Measurements from ENCODE around the gene MAFG. TPM values are rescaled to one million over a fixed set of nuclear protein-coding genes. Genes with fewer than 3 reads are reported as not detected.
A peak's percentile ranks its signal among the peaks of the same experiment; 100 is the strongest.

MAFG gene
- total and polyA plus RNA-seq, 9 of the 15 experiments (the other 6 are each of a cell fraction or from before 2014, with no cell fraction given): 1.1 to 58.1 (median 24.9) TPM

DNA sequence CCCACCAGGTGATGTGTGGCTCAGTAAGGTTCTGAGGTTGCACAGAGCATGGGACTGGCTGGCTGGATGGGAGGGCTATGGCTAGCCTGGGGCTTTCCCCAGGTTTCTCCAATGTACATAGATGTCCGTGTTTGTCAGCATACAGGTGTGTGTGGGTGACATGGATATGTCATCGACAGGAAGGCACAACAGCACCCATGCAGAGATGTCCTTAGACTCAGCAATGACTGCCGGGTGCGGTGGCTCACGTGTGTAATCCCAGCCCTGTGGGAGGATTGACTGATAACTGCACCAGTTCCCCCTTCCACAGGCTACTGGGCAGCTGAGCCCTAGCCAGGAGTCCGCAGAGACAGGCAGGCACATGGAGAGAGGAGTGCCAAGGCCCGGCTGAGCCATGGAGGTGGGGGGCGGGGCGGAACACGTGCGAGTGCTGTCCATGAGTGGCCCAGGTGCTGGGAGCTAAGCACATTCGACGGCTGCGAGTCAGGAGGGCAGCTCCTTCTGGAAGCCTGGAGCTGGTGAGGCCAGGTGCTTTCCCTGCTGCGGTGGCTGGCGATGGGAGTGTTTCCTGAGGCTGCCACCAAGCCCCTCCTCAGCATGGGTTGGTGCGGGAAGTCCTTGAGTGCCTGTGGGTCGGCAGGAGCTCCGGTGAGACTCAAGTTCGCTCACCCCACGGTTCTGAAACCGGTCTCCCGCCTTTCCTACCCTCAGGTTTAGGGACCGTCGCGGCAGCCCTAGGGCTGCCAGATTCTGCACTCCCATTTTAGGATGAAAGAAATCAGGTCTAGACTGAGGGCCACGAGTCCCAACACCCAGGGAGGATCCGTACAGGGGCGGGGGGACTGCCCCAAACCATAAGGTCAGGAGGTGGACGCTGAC is 49.0 kb upstream of the MAFG start (continued):
- TF ChIP-seq EP400 (IDR thresholded peaks at IDR 0.05) (peak; percentile 73), CHD1 (IDR thresholded peaks at IDR 0.05; ENCODE audit: low read length) (no peak), ZNF347 (CRISPR knock-in tag; IDR thresholded peaks at IDR 0.05; ENCODE audit: low read depth) (no peak), ZNF512 (tag; IDR thresholded peaks at IDR 0.05) (no peak), SIX5 (IDR thresholded peaks at IDR 0.05; ENCODE audit: borderline replicate concordance in 1 of 2, insufficient read depth in 1 of 2, low read depth in 1 of 2, low read length in 2 of 2) (no peak), ARID1B (IDR thresholded peaks at IDR 0.05) (no peak; the same call in 1 of the 2 replicates), ZNF830 (CRISPR knock-in tag; IDR thresholded peaks at IDR 0.05) (no peak), HSF4 (CRISPR knock-in tag; IDR thresholded peaks at IDR 0.05; ENCODE audit: borderline replicate concordance) (no peak), CBFA2T3 (IDR thresholded peaks at IDR 0.05) (0 out of 2 replicates have a peak, but pooled peaks have one; percentile 6), HNRNPLL (IDR thresholded peaks at IDR 0.05; ENCODE audit: low read depth, low read length, poor library complexity, severe bottlenecking) (no peak), ZNF507 (tag; conservative IDR thresholded peaks at IDR 0.05) (no peak), SNRNP70 (optimal IDR thresholded peaks at IDR 0.05; ENCODE audit: low read depth, low read length) (no peak), PRDM10 (IDR thresholded peaks at IDR 0.05; ENCODE audit: partially characterized antibody) (no peak), MYBL2 (IDR thresholded peaks at IDR 0.05; ENCODE audit: low read depth) (no peak), MYBL2 (CRISPR knock-in tag; IDR thresholded peaks at IDR 0.05; ENCODE audit: borderline replicate concordance) (no peak), ZNF41 (CRISPR knock-in tag; conservative IDR thresholded peaks at IDR 0.05) (no peak)
- TF ChIP-seq, protein P1, sequence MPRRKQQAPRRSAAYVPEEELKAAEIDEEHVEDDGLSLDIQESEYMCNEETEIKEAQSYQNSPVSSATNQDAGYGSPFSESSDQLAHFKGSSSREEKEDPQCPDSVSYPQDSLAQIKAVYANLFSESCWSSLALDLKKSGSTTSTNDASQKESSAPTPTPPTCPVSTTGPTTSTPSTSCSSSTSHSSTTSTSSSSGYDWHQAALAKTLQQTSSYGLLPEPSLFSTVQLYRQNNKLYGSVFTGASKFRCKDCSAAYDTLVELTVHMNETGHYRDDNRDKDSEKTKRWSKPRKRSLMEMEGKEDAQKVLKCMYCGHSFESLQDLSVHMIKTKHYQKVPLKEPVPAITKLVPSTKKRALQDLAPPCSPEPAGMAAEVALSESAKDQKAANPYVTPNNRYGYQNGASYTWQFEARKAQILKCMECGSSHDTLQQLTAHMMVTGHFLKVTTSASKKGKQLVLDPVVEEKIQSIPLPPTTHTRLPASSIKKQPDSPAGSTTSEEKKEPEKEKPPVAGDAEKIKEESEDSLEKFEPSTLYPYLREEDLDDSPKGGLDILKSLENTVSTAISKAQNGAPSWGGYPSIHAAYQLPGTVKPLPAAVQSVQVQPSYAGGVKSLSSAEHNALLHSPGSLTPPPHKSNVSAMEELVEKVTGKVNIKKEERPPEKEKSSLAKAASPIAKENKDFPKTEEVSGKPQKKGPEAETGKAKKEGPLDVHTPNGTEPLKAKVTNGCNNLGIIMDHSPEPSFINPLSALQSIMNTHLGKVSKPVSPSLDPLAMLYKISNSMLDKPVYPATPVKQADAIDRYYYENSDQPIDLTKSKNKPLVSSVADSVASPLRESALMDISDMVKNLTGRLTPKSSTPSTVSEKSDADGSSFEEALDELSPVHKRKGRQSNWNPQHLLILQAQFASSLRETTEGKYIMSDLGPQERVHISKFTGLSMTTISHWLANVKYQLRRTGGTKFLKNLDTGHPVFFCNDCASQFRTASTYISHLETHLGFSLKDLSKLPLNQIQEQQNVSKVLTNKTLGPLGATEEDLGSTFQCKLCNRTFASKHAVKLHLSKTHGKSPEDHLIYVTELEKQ (CRISPR knock-in tag; IDR thresholded peaks at IDR 0.05): no peak
- TF ChIP-seq, protein P2, sequence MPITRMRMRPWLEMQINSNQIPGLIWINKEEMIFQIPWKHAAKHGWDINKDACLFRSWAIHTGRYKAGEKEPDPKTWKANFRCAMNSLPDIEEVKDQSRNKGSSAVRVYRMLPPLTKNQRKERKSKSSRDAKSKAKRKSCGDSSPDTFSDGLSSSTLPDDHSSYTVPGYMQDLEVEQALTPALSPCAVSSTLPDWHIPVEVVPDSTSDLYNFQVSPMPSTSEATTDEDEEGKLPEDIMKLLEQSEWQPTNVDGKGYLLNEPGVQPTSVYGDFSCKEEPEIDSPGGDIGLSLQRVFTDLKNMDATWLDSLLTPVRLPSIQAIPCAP (CRISPR knock-in tag; IDR thresholded peaks at IDR 0.05; ENCODE audit: borderline replicate concordance): no peak
